ENCODE measurements around the gene ZNF260.
A peak's percentile ranks its signal among the peaks of the same experiment; 100 is the strongest.

The ZNF260 gene

GRCh38 chr19:36489118-36489919 is 38.8 kb downstream of the ZNF260 start, which contains the start of gene ZNF566:
TSS of gene ZNF566 (minus strand) at chr19:36489561. CDS start at chr19:36476557, 13,004 bp downstream.
- Histone ChIP-seq H3K9ac (ENCODE audit: low read length in 2 of 2) (peak within 1 kb of the TSS; percentile 96 to 98), H3K36me3 (ENCODE audit: control insufficient read depth in 2 of 2, insufficient read depth in 2 of 2, low read length in 2 of 2) (no peaks in the 10 kb centered on the region), H3K9me3 (ENCODE audit: control insufficient read depth in 2 of 2, low read length in 2 of 2) (no peaks in the 10 kb centered on the region), H3K4me3 (ENCODE audit: low read length in 2 of 2) (peak within 1 kb of the TSS; percentile 92 to 99), H3K27ac (ENCODE audit: low read length) (peak within 1 kb of the TSS; percentile 96), H3K27me3 (ENCODE audit: control insufficient read depth in 1 of 2, insufficient read depth in 2 of 2, low read length in 2 of 2) (no peaks in the 10 kb centered on the region), H3K4me1 (ENCODE audit: control insufficient read depth, insufficient read depth, low read length) (peaks cover 19% of the 10 kb centered on the region)

GRCh38 chr19:36488846-36489117 is 39.3 kb downstream of the ZNF260 start:
- H3K27me3 ChIP-seq (ENCODE audit: control insufficient read depth in 1 of 2, insufficient read depth in 2 of 2, low read length in 2 of 2): no peaks in the 10 kb centered on the region
- H3K9me3 ChIP-seq (ENCODE audit: control insufficient read depth in 2 of 2, low read length in 2 of 2): no peaks in the 10 kb centered on the region

DNA sequence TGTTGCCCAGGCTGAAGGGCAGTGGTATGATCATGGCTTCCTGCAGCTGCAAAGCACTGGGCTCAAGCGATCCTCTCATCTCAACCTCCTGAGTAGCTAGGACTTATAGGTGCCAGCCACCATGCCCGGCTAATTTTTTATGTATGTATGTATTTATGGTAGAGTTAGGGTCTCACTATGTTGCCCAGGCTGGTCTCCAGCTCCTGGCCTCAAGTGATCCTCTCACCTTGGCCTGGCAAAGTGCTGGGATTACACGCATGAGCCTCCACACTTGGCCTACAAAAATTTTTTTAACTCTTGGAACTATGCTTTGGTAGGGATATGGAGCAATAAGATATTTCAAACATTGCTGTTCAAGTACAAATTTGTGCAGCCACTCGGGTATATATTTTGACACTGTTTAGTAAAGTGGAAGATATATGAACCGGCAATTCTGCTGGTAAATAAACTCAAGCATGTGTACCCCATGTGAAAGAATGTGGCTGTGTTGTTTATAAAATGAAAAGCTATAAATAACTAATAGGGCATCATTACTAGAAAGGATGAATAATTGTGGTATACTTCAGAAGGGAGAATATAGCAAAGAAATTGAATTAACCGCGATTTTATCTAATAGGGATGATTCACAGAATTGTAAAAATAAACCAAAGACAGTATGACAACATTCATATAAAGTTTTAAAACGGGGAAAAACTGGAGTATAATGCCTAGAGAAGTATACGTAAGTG is 39.8 kb downstream of the ZNF260 start:
- H3K4me3 ChIP-seq (ENCODE audit: low read length in 2 of 2): peak overlapping the region; percentile 92 to 99
- H3K27ac ChIP-seq (ENCODE audit: low read length): peak overlapping the region; percentile 96
- H3K9me3 ChIP-seq (ENCODE audit: control insufficient read depth in 2 of 2, low read length in 2 of 2): no peaks in the 10 kb centered on the region
- H3K4me1 ChIP-seq (ENCODE audit: control insufficient read depth, insufficient read depth, low read length): peaks cover 19% of the 10 kb centered on the region
- no peaks in the 10 kb centered on the region for H3K36me3 ChIP-seq (ENCODE audit: control insufficient read depth in 2 of 2, insufficient read depth in 2 of 2, low read length in 2 of 2)
- peak overlapping the region; percentile 96 to 98 for H3K9ac ChIP-seq (ENCODE audit: low read length in 2 of 2)
- no peaks in the 10 kb centered on the region for H3K27me3 ChIP-seq (ENCODE audit: control insufficient read depth in 1 of 2, insufficient read depth in 2 of 2, low read length in 2 of 2)

More at GRCh38 chr19:36488846-36489117, 39.3 kb downstream of the ZNF260 start:
- peak overlapping the region; percentile 96 to 98 for H3K9ac ChIP-seq (ENCODE audit: low read length in 2 of 2)
- peak overlapping the region; percentile 92 to 99 for H3K4me3 ChIP-seq (ENCODE audit: low read length in 2 of 2)
- peaks cover 19% of the 10 kb centered on the region for H3K4me1 ChIP-seq (ENCODE audit: control insufficient read depth, insufficient read depth, low read length)
- no peaks in the 10 kb centered on the region for H3K36me3 ChIP-seq (ENCODE audit: control insufficient read depth in 2 of 2, insufficient read depth in 2 of 2, low read length in 2 of 2)
- peak overlapping the region; percentile 96 for H3K27ac ChIP-seq (ENCODE audit: low read length)

GRCh38 chr19:36483653-36484052 is 44.4 kb downstream of the ZNF260 start:
- no peak overlapping the region for H3K9ac ChIP-seq (ENCODE audit: low read length in 2 of 2)
- no peak overlapping the region for H3K27ac ChIP-seq (ENCODE audit: low read length)
- H3K4me1 ChIP-seq (ENCODE audit: control insufficient read depth, insufficient read depth, low read length): peaks cover 11% of the 10 kb centered on the region
- no peaks in the 10 kb centered on the region for H3K9me3 ChIP-seq (ENCODE audit: control insufficient read depth in 2 of 2, low read length in 2 of 2)
- H3K36me3 ChIP-seq (ENCODE audit: control insufficient read depth in 2 of 2, insufficient read depth in 2 of 2, low read length in 2 of 2): peaks cover 0 to 3% of the 10 kb centered on the region in 2 donors
- H3K27me3 ChIP-seq (ENCODE audit: control insufficient read depth in 1 of 2, insufficient read depth in 2 of 2, low read length in 2 of 2): no peaks in the 10 kb centered on the region
- H3K4me3 ChIP-seq (ENCODE audit: low read length in 2 of 2): no peak overlapping the region

DNA sequence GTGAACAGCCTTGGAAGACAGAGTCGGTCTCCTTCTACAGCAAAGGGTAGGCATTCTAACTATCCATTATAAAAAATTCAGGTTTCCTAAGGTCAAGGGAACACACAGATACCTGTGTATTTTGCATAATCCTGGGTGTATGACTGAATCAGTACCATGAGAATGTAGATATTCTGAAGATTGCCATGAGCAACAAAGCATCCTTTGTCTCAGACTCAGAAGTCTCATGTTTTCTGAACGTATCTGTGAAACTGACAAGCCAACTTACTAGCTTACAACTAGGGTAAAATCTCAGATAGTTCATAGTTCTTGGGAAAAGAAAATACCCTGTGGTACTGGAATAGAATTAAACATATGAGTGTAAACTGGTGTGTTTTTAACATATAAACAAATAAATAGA is 45.2 kb downstream of the ZNF260 start:
- no peak overlapping the region for H3K9ac ChIP-seq (ENCODE audit: low read length in 2 of 2)
- H3K4me1 ChIP-seq (ENCODE audit: control insufficient read depth, insufficient read depth, low read length): peaks cover 4% of the 10 kb centered on the region
- no peak overlapping the region for H3K4me3 ChIP-seq (ENCODE audit: low read length in 2 of 2)
- no peaks in the 10 kb centered on the region for H3K27me3 ChIP-seq (ENCODE audit: control insufficient read depth in 1 of 2, insufficient read depth in 2 of 2, low read length in 2 of 2)
- H3K36me3 ChIP-seq (ENCODE audit: control insufficient read depth in 2 of 2, insufficient read depth in 2 of 2, low read length in 2 of 2): peaks cover 0 to 3% of the 10 kb centered on the region in 2 donors
- H3K27ac ChIP-seq (ENCODE audit: low read length): no peak overlapping the region
- no peaks in the 10 kb centered on the region for H3K9me3 ChIP-seq (ENCODE audit: control insufficient read depth in 2 of 2, low read length in 2 of 2)
